Activated CD8-positive, alpha-beta memory T cell treated with anti-CD3 and anti-CD28 coated beads, Interleukin-2, amount 10 ng/mL, durations not matched to agents 7 days and 5 days (primary cell): ENCODE measurements around the gene ANP32A. TPM values are rescaled to one million over a fixed set of nuclear protein-coding genes. Genes with fewer than 3 reads are reported as not detected.

Source experiments
- ATAC-seq: fragments of 150-1000 bp; cut with Tn5 transposase; one replicate; pipeline ENCODE4 v1.10.0; 2021; ENCODE audit warnings: moderate library complexity
- CTCF ChIA-PET: fragments of 350-600 bp; sonication (Branson Sonifier 250); formaldehyde crosslinking; loops from one replicate; lab custom pipeline; 2021; ENCODE audit warnings: antibody characterized with exemption; lab: Charles Lee
- DNase-seq: peaks from one replicate; pipeline ENCODE4 v3.0.0-alpha.2; 2020
- H3K27ac Mint-ChIP-seq: one replicate; pipeline ENCODE4 v1.8.0; 2021; ENCODE audit warnings: mild to moderate bottlenecking, mixed read lengths
- H3K27me3 Mint-ChIP-seq: one replicate; pipeline ENCODE4 v1.8.0; 2021; ENCODE audit warnings: mixed read lengths
- H3K36me3 Mint-ChIP-seq: one replicate; pipeline ENCODE4 v1.8.0; 2021; ENCODE audit warnings: mild to moderate bottlenecking, mixed read lengths
- H3K4me1 Mint-ChIP-seq: one replicate; pipeline ENCODE4 v1.8.0; 2021; ENCODE audit warnings: mixed read lengths
- H3K4me3 Mint-ChIP-seq: one replicate; pipeline ENCODE4 v1.8.0; 2021; ENCODE audit warnings: mild to moderate bottlenecking, moderate library complexity, mixed read lengths
- H3K9me3 Mint-ChIP-seq: one replicate; pipeline ENCODE4 v1.8.0; 2022; ENCODE audit warnings: low read depth, mixed read lengths
- microRNA-seq: library from miRNA; unstranded; fragments of <30 nt; microRNA quantifications from one replicate; pipeline ENCODE4 v1.2.0, GENCODE V29; 2022
- total RNA-seq, 2 experiments: library from RNA; stranded (reverse); gene quantifications; one replicate each; pipeline ENCODE4 v1.2.3, GENCODE V29; 2021

ANP32A gene
- total RNA-seq, 2 experiments from 2014 or later: 196 to 320 TPM

DNA sequence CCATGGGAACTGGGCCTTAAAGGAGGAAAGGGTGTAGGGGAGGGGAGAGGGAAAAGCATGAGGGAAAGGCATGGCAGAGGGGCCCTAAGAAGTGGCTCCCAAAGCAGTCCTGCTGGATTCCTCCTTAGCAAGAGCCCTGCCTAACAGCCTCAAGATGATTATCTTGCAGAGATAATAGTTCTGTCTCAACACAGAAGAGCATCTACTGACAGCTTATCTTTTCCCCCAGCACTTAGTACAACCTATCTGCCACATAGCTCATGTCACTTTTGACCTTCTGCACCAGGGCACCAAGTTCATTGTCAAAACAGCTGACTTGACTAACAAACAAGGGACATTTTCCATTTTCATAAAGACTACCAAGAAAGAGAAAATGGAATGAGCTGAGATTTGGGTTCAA, 86.3 kb downstream of the ANP32A start:
- peaks cover 3% of the 10 kb centered on the region for H3K27me3 Mint-ChIP-seq
- peaks cover 4% of the 10 kb centered on the region for H3K4me1 Mint-ChIP-seq
- no peak overlapping the region for H3K4me3 Mint-ChIP-seq
- CTCF ChIA-PET: interaction anchor here (1.4 to 2.0 kb wide), 2 partner anchors 94 to 141 kb away, joined by 4 to 10 read pairs; no protein-coding TSS in a partner anchor
- H3K9me3 Mint-ChIP-seq: no peaks in the 10 kb centered on the region
- no peaks in the 10 kb centered on the region for H3K36me3 Mint-ChIP-seq
- ATAC-seq: no peak
- DNase-seq: no peak
- no peak overlapping the region for H3K27ac Mint-ChIP-seq

GRCh38 chr15:68733666-68734065, 87.0 kb downstream of the ANP32A start:
- DNase-seq: no peak
- no peaks in the 10 kb centered on the region for H3K36me3 Mint-ChIP-seq
- ATAC-seq: no peak
- H3K4me3 Mint-ChIP-seq: no peak overlapping the region
- H3K4me1 Mint-ChIP-seq: peaks cover 4% of the 10 kb centered on the region
- CTCF ChIA-PET: no interaction called here
- no peak overlapping the region for H3K27ac Mint-ChIP-seq
- H3K27me3 Mint-ChIP-seq: peaks cover 3% of the 10 kb centered on the region
- no peaks in the 10 kb centered on the region for H3K9me3 Mint-ChIP-seq

- ATAC-seq (no peak), DNase-seq (no peak)
- Mint-ChIP-seq H3K4me1 (peaks cover 4% of the 10 kb centered on the region), H3K36me3 (no peaks in the 10 kb centered on the region), H3K4me3 (no peak overlapping the region), H3K27ac (no peak overlapping the region), H3K9me3 (no peaks in the 10 kb centered on the region), H3K27me3 (peaks cover 3% of the 10 kb centered on the region)
- CTCF ChIA-PET: interaction anchor here (1.2 to 1.9 kb wide), 2 partner anchors 97 to 143 kb away, joined by 4 to 19 read pairs; no protein-coding TSS in a partner anchor
These were observed 88.2 kb downstream of the ANP32A start for GRCh38 chr15:68732451-68732850.

DNA sequence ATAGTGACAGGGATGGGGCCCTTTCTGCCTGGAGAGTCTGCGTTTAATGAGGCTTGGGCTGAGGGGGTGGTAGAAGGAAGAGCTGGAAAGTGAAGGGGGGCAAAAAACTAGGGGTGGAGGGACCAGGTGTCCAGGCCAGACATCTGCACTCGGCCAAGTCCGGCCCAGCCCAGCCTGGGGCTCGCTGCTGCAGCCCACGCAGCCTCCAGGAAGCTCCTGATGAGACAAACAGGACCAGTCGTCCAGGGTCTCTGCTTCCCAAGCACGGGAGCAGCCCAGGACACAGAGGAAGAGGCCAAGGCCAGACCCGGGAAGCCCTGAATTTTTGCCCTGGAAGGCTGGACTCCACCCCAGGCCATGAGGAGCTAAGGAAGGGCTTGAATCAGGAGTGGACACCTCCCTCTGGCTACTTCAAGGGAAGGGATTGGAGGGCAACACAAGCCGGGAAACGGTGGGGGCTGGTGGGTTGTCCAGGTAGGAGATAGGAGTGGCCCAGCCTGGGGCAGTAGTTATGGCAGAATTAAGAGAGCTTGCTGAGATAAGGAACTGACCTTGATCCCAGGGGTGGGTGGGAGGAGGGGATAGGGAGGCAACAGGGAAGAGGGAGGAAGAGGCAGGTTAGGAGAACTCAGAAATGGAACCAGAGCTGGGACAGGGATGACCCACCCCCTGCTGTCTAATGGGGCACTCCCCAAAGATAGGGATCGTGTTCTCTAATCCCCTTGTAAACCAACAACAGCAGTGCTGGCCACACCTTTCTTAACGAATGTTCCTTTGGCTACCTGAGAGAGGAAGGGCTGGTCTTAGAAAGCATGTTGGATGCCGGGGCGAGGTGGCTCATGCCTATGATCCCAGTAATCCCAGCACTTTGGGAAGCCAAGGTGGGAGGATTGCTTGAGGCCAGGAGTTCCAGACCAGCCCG, 89.5 kb downstream of the ANP32A start:
- CTCF ChIA-PET: interaction anchor here (1.2 to 1.9 kb wide), 3 partner anchors 41 to 144 kb away, joined by 3 to 19 read pairs (median 4); no protein-coding TSS in a partner anchor
- Mint-ChIP-seq H3K27me3 (peaks cover 3% of the 10 kb centered on the region), H3K36me3 (no peaks in the 10 kb centered on the region), H3K4me3 (no peak overlapping the region), H3K4me1 (peaks cover 4% of the 10 kb centered on the region), H3K27ac (no peak overlapping the region), H3K9me3 (no peaks in the 10 kb centered on the region)
- no peak for ATAC-seq
- no peak for DNase-seq

DNA sequence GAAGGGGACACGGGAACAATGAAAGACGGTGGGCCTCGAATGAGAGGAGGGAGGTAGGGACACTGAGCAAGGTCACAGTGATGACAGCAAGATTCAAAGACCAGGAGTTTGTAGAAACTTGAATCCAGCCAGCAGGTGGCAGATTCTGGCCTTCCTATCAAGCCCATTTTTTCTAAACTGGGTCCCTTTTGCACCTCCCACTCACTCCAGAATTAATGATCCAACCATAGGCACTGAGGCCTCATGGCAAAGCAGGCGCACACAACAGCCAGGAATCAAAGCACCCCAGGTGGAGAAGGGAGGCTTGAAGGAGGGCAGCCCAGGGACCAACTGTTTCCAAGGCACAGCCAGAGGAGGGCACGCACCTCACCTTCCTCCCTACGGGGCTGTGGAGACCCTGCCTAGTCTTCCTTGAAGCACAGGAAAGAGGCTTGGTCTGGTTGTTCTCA, 90.2 kb downstream of the ANP32A start:
- Mint-ChIP-seq H3K4me3 (no peak overlapping the region), H3K9me3 (no peaks in the 10 kb centered on the region), H3K36me3 (no peaks in the 10 kb centered on the region), H3K27me3 (peaks cover 4% of the 10 kb centered on the region), H3K27ac (no peak overlapping the region), H3K4me1 (peaks cover 4% of the 10 kb centered on the region)
- DNase-seq: no peak
- ATAC-seq: no peak
- CTCF ChIA-PET: interaction anchor here (1.9 kb wide), 1 partner anchor 145 kb away, joined by 19 read pairs; no protein-coding TSS in a partner anchor

DNA sequence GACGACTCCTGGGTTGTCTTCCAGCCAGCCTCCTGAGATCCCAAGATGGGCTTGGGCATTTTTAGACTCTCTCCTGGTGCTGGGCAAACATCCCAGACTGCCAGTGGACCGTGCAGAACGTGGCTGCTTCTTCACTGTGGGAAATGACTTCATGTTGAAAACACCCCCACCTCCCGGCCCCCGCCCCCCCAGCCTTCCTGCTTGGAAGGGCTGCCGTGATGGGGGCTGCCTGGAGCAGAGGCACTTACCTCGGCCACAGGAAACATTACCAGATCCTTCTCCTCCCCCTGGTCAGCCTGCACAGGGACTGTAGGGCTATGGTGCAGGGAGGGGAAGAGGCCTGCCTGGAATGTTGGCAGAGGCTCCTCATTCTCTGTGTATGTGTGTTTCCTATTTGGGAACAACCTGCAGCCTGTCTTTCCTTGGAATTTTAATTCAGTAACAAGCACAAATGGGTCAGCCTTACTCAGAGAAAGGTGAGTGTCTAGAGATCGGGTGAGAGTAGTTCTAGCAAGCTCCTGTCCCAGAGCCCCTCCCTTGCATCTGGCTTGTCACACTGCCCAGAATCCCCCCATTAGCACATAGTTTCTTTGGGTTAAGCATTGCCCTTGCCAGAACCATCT, 90.8 kb downstream of the ANP32A start:
- no peak for ATAC-seq
- peaks cover 4% of the 10 kb centered on the region for H3K4me1 Mint-ChIP-seq

More for the DNA sequence above, 90.8 kb downstream of the ANP32A start:
- H3K36me3 Mint-ChIP-seq: no peaks in the 10 kb centered on the region
- no peak for DNase-seq
- no peaks in the 10 kb centered on the region for H3K9me3 Mint-ChIP-seq
- H3K4me3 Mint-ChIP-seq: no peak overlapping the region
- CTCF ChIA-PET: no interaction called here
- H3K27me3 Mint-ChIP-seq: peaks cover 7% of the 10 kb centered on the region
- no peak overlapping the region for H3K27ac Mint-ChIP-seq

Small RNA genes lying within 50 kb of the gene (microRNA-seq; reads per million reads assigned to microRNA genes)
- gene MIR4312: not detected

Other genes with a start within 250 kb of the ANP32A start
- not detected for gene CORO2B, start 241.9 kb downstream of the ANP32A start, total RNA-seq
- gene SPESP1, start 109.6 kb upstream of the ANP32A start, total RNA-seq: under 1 TPM; 0.66 to 0.70 TPM
- under 1 TPM in 1 of 2 experiments, not detected in 1; 0.06 TPM for gene NOX5, start 193.8 kb upstream of the ANP32A start, total RNA-seq